GM12878 (cell line): ENCODE data around the gene HOTAIR. TPM values are rescaled to one million over a fixed set of nuclear protein-coding genes. Genes with fewer than 3 reads are reported as not detected.

Source experiments
- ATAC-seq: fragments of 200-7000 bp; cut with Tn5 transposase; 3 replicates; pipeline ENCODE4 v1.9.1; 2020; ENCODE audit warnings: mild to moderate bottlenecking, moderate library complexity
- BruUV-seq: library from RNA; stranded (reverse); fragments of 400-500 nt; replicated peaks from 2 replicates; lab custom pipeline; 2021; lab: Mats Ljungman, UMichigan
- CTCF ChIA-PET: fragments of 300-600 bp; sonication (Branson Sonifier 250); formaldehyde crosslinking; extraction: SDS; loops from one replicate; lab custom pipeline; 2021; ENCODE audit warnings: inconsistent platforms; lab: Yijun Ruan, JAX
- POLR2A ChIA-PET: fragments of 350-600 bp; formaldehyde crosslinking; extraction: SDS; loops from one replicate; lab custom pipeline; 2021; ENCODE audit warnings: inconsistent platforms; lab: Charles Lee
- RAD21 ChIA-PET: fragments of 300-600 bp; sonication (Branson Sonifier 250); formaldehyde crosslinking; loops from one replicate; lab custom pipeline; 2023; ENCODE audit warnings: antibody characterized with exemption; ENCODE audit not compliant: unreplicated experiment; lab: Charles Lee
- SMC1A ChIA-PET: fragments of 300-600 bp; sonication (Branson Sonifier 250); formaldehyde crosslinking; loops from one replicate; lab custom pipeline; 2023; ENCODE audit not compliant: unreplicated experiment, uncharacterized antibody; lab: Charles Lee
- DNase-seq: peaks from one replicate; pipeline ENCODE4 v3.0.0-alpha.2; 2011; ENCODE audit warnings: low read depth, low spot score
- FAIRE-seq: peaks from 3 replicates; lab custom pipeline; 2011; peaks lifted over from hg19 to GRCh38; lab: Jason Lieb, UNC
- H2AFZ ChIP-seq: 2 replicates; pipeline ENCODE4 v1.6.0; 2011; ENCODE audit warnings: low read depth, low read length, control low read depth; ENCODE audit not compliant: control insufficient read depth
- H3K27ac ChIP-seq: 2 replicates; pipeline ENCODE4 v1.5.1; 2011; ENCODE audit warnings: control low read depth; ENCODE audit not compliant: control insufficient read depth, insufficient read depth
- H3K27me3 ChIP-seq, 2 experiments: replicated peaks in 1 of 2; 2 replicates each; pipeline versions ENCODE4 v1.6.0 to v1.6.1; 2011; ENCODE audit warnings: low read length in 1 of 2; ENCODE audit not compliant: control insufficient read depth in 2 of 2, insufficient read depth in 2 of 2
- H3K36me3 ChIP-seq, 2 experiments: 2 replicates each; pipeline ENCODE4 v1.5.1; 2011; ENCODE audit warnings: low read length in 1 of 2; ENCODE audit not compliant: control insufficient read depth in 2 of 2, insufficient read depth in 2 of 2
- H3K4me1 ChIP-seq: 2 replicates; pipeline ENCODE4 v1.6.1; 2011; ENCODE audit warnings: mild to moderate bottlenecking, low read length, moderate library complexity, mixed read lengths; ENCODE audit not compliant: control insufficient read depth, insufficient read depth
- H3K4me2 ChIP-seq: 2 replicates; pipeline ENCODE4 v1.6.0; 2011; ENCODE audit warnings: control low read depth; ENCODE audit not compliant: control insufficient read depth, insufficient read depth
- H3K4me3 ChIP-seq: fragments of 200-600 bp; sonication (generic); 2 replicates; pipeline ENCODE4 v1.5.1; 2016
- H3K79me2 ChIP-seq: 2 replicates; pipeline ENCODE4 v1.6.0; 2011; ENCODE audit warnings: low read length; ENCODE audit not compliant: control insufficient read depth, insufficient read depth
- H3K9ac ChIP-seq: 2 replicates; pipeline ENCODE4 v1.8.0; 2011; ENCODE audit warnings: low read length, control low read depth, mixed read lengths; ENCODE audit not compliant: control insufficient read depth, insufficient read depth
- H3K9me3 ChIP-seq: replicated peaks from 3 replicates; pipeline ENCODE4 v1.5.1; 2011; ENCODE audit warnings: mild to moderate bottlenecking, low read length; ENCODE audit not compliant: control insufficient read depth, insufficient read depth
- H4K20me1 ChIP-seq: 2 replicates; pipeline ENCODE4 v1.6.0; 2011; ENCODE audit not compliant: control insufficient read depth, insufficient read depth
- ASH2L ChIP-seq: fragments of 300-600, 200-600 bp; sonication (generic); IDR thresholded peaks from 2 replicates; pipeline ENCODE4 v1.6.1; 2017; ENCODE audit warnings: low read depth, mild to moderate bottlenecking, borderline replicate concordance
- BCL11A ChIP-seq: IDR thresholded peaks from 2 replicates; pipeline ENCODE4 v1.6.1; 2011; ENCODE audit warnings: low read depth, low read length
- BCL3 ChIP-seq: IDR thresholded peaks from 2 replicates; pipeline ENCODE4 v1.6.1; 2011; ENCODE audit warnings: borderline replicate concordance, low read depth, mild to moderate bottlenecking, moderate library complexity, low read length; ENCODE audit not compliant: insufficient read depth, poor library complexity, severe bottlenecking
- BRCA1 ChIP-seq: IDR thresholded peaks from 2 replicates; pipeline ENCODE4 v1.6.1; 2011; ENCODE audit warnings: low read depth, low read length, improper control_type of control experiment
- CHD4 ChIP-seq: fragments of 200-600 bp; sonication (generic); IDR thresholded peaks from 2 replicates; pipeline ENCODE4 v1.6.1; 2016; ENCODE audit warnings: mild to moderate bottlenecking
- CREB1 ChIP-seq: IDR thresholded peaks from 2 replicates; pipeline ENCODE4 v1.6.1; 2012; ENCODE audit warnings: low read depth, mild to moderate bottlenecking, inconsistent platforms
- RELA ChIP-seq: fragments of 450-650 bp; IDR thresholded peaks from 2 replicates; pipeline ENCODE4 v1.8.0; 2014; ENCODE audit warnings: borderline replicate concordance; ENCODE audit not compliant: partially characterized antibody
- SMAD1 ChIP-seq: fragments of 450-650 bp; IDR thresholded peaks from 2 replicates; pipeline ENCODE4 v1.6.1; 2018; ENCODE audit warnings: mild to moderate bottlenecking, low read depth; ENCODE audit not compliant: partially characterized antibody
- SMAD5 ChIP-seq: IDR thresholded peaks from 2 replicates; pipeline ENCODE4 v1.6.1; 2016; ENCODE audit warnings: antibody characterized with exemption, low read depth
- ZBED1 ChIP-seq: IDR thresholded peaks from 2 replicates; pipeline ENCODE4 v1.6.1; 2016; ENCODE audit warnings: borderline replicate concordance
- WGBS: methylation state at CpG from one replicate; pipeline ENCODE4 v1.1.6; 2016; ENCODE audit warnings: low lambda C conversion rate; ENCODE audit not compliant: insufficient replicate concordance, insufficient coverage; ENCODE audit errors: missing lambda C conversion rate; 5-methylcytosine and 5-hydroxymethylcytosine counted together
- in situ Hi-C: fragments of 300-500 bp; cut with MboI; formaldehyde crosslinking; loops from 9 replicates; pipeline ENCODE4 v1.14.3; 2018; ENCODE audit warnings: mixed read lengths
- intact Hi-C: fragments of 100-400 bp; cut with micrococcal nuclease; formaldehyde crosslinking; loops from one replicate; pipeline ENCODE4 v1.14.2; 2022; ENCODE audit not compliant: unreplicated experiment
- polyA plus RNA-seq, 11 experiments: library from polyadenylated mRNA; depleted of rRNA in 4 of 11; unstranded in 6 of 11; stranded (reverse) in 5 of 11; fragments of >200 nt; fragmentation: Nextera tagmentation in 4 of 11; fragmentation: Illumina TruSeq in 1 of 11; extraction: Ambion mirVana in 4 of 11; extraction: Trizol in 1 of 11; gene quantifications; 1 replicate in 1 of 11; 2 replicates in 10 of 11; pipeline versions ENCODE4 v1.2.1 to v1.2.3, GENCODE V29; 2011 to 2016; ENCODE audit warnings: inconsistent platforms in 2 of 11, missing spikeins in 2 of 11, low read depth in 1 of 11
- total RNA-seq, 4 experiments: library from RNA; depleted of rRNA in 3 of 4; stranded (reverse); fragments of >200 nt in 3 of 4; fragmentation: Illumina TruSeq in 1 of 4; extraction: Trizol in 1 of 4; gene quantifications; 2 replicates each; pipeline versions ENCODE4 v1.2.1 to v1.2.3, GENCODE V29; 2013 to 2021

HOTAIR gene
- total and polyA plus RNA-seq, 10 of the 15 experiments (the other 5 are each of a cell fraction or from before 2014, with no cell fraction given), result not detected

- Histone ChIP-seq H3K36me3 (no peaks in the 10 kb centered on the region), H3K27ac (no peak overlapping the region), H3K9ac (no peak overlapping the region), H3K79me2 (no peaks in the 10 kb centered on the region), H3K4me3 (no peak overlapping the region)
- BruUV-seq, result no TSS peak
- ATAC-seq (no peak), DNase-seq (no peak)
- in situ Hi-C loops, result no loop called here
- ChIA-PET CTCF (interaction anchor here (1.5 kb wide), 1 partner anchor 12 kb away, joined by 3 read pairs; no protein-coding TSS in a partner anchor), POLR2A (no interaction called here), SMC1A (no interaction called here)
- WGBS, result 11% methylated on average over 18 of the region's 19 CpGs
- TF ChIP-seq BRCA1 (no peak), ZBED1 (no peak), SMAD5 (no peak), CREB1 (no peak), RELA (no peak), ASH2L (no peak), SMAD1 (no peak), BCL11A (no peak), CHD4 (no peak), BCL3 (no peak)
- TF ChIP-seq, all 136 proteins: peak for 0
- Histone ChIP-seq H4K20me1 (no peaks in the 10 kb centered on the region), H3K9me3 (no peaks in the 10 kb centered on the region), H3K27me3 (peaks cover 29 to 55% of the 10 kb centered on the region in 2 experiments), H3K4me2 (no peak overlapping the region), H2AFZ (no peak overlapping the region), H3K4me1 (peaks cover 14% of the 10 kb centered on the region)
- RAD21 ChIA-PET, result no interaction called here
- intact Hi-C loops, result no loop called here
- no peak for FAIRE-seq
Measured at GRCh38 chr12:53994009-53994263, 19.2 kb upstream of the HOTAIR start.
